Measurements from ENCODE around the gene MPPED1.

The MPPED1 gene

GRCh38 chr22:43483266-43483665 lies 71.5 kb downstream of the MPPED1 start:
- DNase-seq (ENCODE audit: low spot score): no peak
- no peak for TF ChIP-seq CTCF (IDR thresholded peaks at IDR 0.05)
- H3K27ac ChIP-seq: no peak overlapping the region

GRCh38 chr22:43483669-43484068 lies 71.9 kb downstream of the MPPED1 start:
- no peak for DNase-seq (ENCODE audit: low spot score)
- TF ChIP-seq CTCF (IDR thresholded peaks at IDR 0.05): no peak
- H3K4me3 ChIP-seq: no peak overlapping the region
- H3K27ac ChIP-seq: no peak overlapping the region

More at GRCh38 chr22:43483266-43483665, 71.5 kb downstream of the MPPED1 start:
- no peak overlapping the region for H3K4me3 ChIP-seq

GRCh38 chr22:43484227-43484626 lies 72.4 kb downstream of the MPPED1 start:
- Histone ChIP-seq H3K27ac (no peak overlapping the region), H3K4me3 (no peak overlapping the region)
- DNase-seq (ENCODE audit: low spot score): no peak
- TF ChIP-seq CTCF (IDR thresholded peaks at IDR 0.05): no peak

- Histone ChIP-seq H3K4me3 (no peak overlapping the region), H3K27ac (no peak overlapping the region)
- TF ChIP-seq CTCF (IDR thresholded peaks at IDR 0.05): no peak
- DNase-seq (ENCODE audit: low spot score): no peak
Observed at GRCh38 chr22:43485502-43486089, 73.8 kb downstream of the MPPED1 start.

- no peak for DNase-seq (ENCODE audit: low spot score)
- no peak for TF ChIP-seq CTCF (IDR thresholded peaks at IDR 0.05)
- no peak overlapping the region for H3K27ac ChIP-seq
- H3K4me3 ChIP-seq: no peak overlapping the region
Observed at GRCh38 chr22:43487311-43488030, 75.7 kb downstream of the MPPED1 start.

GRCh38 chr22:43488031-43488866 lies 76.4 kb downstream of the MPPED1 start:
- TF ChIP-seq CTCF (IDR thresholded peaks at IDR 0.05): no peak
- no peak for DNase-seq (ENCODE audit: low spot score)

More at GRCh38 chr22:43488031-43488866, 76.4 kb downstream of the MPPED1 start:
- no peak overlapping the region for H3K27ac ChIP-seq
- H3K4me3 ChIP-seq: no peak overlapping the region

All from coronary artery (tissue), 2 donors.